ENCODE measurements around the gene TAB3. TPM values are rescaled to one million over a fixed set of nuclear protein-coding genes. Genes with fewer than 3 reads are reported as not detected.
"Not testable (repeated sequence)": the region's sequence is repeated elsewhere in the genome, so short reads cannot be mapped to it uniquely, and the experiment has no call there.

The TAB3 gene
- total RNA-seq, 1 donor from 2014 or later = 12.6 TPM

DNA sequence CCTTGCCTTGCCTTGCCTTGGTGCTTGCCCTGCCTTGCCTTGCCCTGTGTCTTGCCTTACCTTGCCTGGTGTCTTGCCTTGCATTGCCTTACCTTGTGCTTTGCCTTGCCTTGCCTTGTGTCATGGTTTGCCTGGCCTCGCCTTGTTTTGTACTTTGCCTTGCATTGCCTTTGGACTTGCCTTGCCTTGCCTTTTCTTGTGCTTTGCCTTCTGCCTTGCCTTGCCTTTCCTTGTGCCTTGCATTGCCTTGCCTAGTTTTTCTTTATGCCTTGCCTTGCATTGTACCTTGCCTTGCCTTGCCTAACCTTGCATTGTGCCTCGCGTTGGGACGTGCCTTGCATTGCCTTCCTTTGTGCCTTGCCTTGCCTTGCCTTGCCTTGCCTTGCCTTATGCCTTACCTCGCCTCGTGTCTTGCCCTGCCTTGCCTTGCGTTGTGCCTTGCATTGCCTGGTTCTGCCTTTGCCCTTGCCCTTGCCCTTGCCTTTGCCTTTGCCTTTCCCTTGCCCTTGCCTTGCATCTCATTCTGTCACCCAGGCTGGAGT is 82.8 kb downstream of the TAB3 start:
- Histone ChIP-seq H3K9me3 (replicated peaks) (no peaks in the 10 kb centered on the region), H3K4me3 (no peak overlapping the region), H3K27me3 (ENCODE audit: low read depth) (no peaks in the 10 kb centered on the region), H3K27ac (replicated peaks) (no peak overlapping the region), H3K4me1 (no peaks in the 10 kb centered on the region), H3K36me3 (no peaks in the 10 kb centered on the region)
- no peak for DNase-seq
- TF ChIP-seq CTCF (IDR thresholded peaks at IDR 0.05; ENCODE audit: borderline replicate concordance) = no peak
- intact Hi-C loops (cut with micrococcal nuclease) = no loop called here

DNA sequence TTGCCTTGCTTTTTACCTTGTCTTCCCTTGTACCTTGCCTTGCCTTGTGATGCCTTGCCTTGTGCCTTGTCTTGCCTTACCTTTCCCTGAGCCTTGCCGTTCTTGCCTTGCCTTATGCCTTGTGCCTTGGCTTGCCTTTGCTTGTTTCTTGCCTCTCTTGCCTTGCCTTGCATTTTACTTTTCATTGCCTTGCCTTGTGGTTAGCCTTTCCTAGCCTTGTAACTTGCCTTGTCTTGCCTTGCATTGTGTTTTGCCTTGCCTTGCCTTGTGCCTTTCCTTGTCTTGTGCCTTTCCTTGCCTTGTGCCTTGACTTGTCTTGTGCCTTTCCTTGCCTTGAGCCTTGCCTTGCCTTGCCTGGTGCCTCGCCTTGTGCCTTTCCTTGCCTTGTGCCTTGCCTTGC is 84.6 kb downstream of the TAB3 start:
- DNase-seq = no peak
- Histone ChIP-seq H3K36me3 (no peaks in the 10 kb centered on the region), H3K27ac (replicated peaks) (no peak overlapping the region), H3K4me3 (no peak overlapping the region), H3K27me3 (ENCODE audit: low read depth) (no peaks in the 10 kb centered on the region), H3K4me1 (no peaks in the 10 kb centered on the region), H3K9me3 (replicated peaks) (no peaks in the 10 kb centered on the region)
- TF ChIP-seq CTCF (IDR thresholded peaks at IDR 0.05; ENCODE audit: borderline replicate concordance) = no peak
- intact Hi-C loops (cut with micrococcal nuclease) = no loop called here

DNA sequence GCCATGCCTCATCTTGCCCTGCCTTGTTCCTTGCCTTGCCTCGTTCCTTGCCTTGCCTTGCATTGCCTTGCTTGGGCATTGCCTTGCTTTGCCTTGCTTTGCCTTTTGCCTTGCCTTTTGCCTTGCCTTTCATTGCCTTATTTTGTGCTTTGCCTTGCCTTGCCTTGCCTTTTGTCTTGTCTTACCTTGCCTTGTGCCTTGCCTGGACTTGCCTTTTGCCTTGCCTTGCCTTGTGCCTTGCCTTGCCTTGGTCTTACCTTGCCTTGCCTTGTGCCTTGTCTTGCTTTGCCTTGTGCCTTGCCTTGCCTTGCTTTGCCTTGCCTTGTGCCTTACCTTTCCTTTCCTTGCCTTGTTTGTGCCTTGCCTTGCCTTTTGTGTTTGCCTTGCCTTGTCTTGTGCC is 88.2 kb downstream of the TAB3 start:
- intact Hi-C loops (cut with micrococcal nuclease) = no loop called here
- Histone ChIP-seq H3K27ac (replicated peaks) (no peak overlapping the region), H3K27me3 (ENCODE audit: low read depth) (no peaks in the 10 kb centered on the region), H3K4me1 (no peaks in the 10 kb centered on the region), H3K9me3 (replicated peaks) (no peaks in the 10 kb centered on the region), H3K36me3 (no peaks in the 10 kb centered on the region), H3K4me3 (no peak overlapping the region)
- no peak for TF ChIP-seq CTCF (IDR thresholded peaks at IDR 0.05; ENCODE audit: borderline replicate concordance)
- no peak for DNase-seq

- H3K27me3 ChIP-seq (ENCODE audit: low read depth) = no peaks in the 10 kb centered on the region
- TF ChIP-seq CTCF (IDR thresholded peaks at IDR 0.05; ENCODE audit: borderline replicate concordance) = no peak
- no peaks in the 10 kb centered on the region for H3K9me3 ChIP-seq (replicated peaks)
- intact Hi-C loops (cut with micrococcal nuclease) = no loop called here
- no peaks in the 10 kb centered on the region for H3K36me3 ChIP-seq
- H3K27ac ChIP-seq (replicated peaks) = no peak overlapping the region
- no peak for DNase-seq
- no peak overlapping the region for H3K4me3 ChIP-seq
- H3K4me1 ChIP-seq = no peaks in the 10 kb centered on the region
Measured at GRCh38 chrX:30799327-30799726, 89.7 kb downstream of the TAB3 start.

DNA sequence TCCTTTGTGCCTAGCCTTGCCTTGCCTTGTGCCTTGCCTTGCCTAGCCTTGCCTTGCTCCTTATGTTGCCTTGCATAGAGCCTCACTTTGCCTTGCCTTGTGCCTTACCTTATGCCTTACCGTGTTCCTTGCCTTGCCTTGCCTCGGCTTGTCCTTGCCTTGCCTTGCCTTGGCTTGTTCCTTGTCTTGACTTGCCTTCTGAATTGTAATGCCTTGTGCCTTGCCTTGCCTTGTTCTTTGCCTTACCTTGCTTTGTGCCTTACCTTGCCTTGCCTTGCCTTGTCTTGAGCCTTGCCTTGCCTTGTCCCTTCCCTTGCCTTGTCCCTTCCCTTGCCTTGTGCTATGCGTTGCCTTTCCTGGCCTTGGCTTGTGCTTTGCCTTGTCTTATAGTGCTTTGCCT is 90.2 kb downstream of the TAB3 start:
- H3K4me3 ChIP-seq = no peak overlapping the region
- H3K36me3 ChIP-seq = no peaks in the 10 kb centered on the region
- no peaks in the 10 kb centered on the region for H3K9me3 ChIP-seq (replicated peaks)
- no peaks in the 10 kb centered on the region for H3K4me1 ChIP-seq
- H3K27ac ChIP-seq (replicated peaks) = no peak overlapping the region
- TF ChIP-seq CTCF (IDR thresholded peaks at IDR 0.05; ENCODE audit: borderline replicate concordance) = no peak
- intact Hi-C loops (cut with micrococcal nuclease) = no loop called here
- DNase-seq = no peak
- H3K27me3 ChIP-seq (ENCODE audit: low read depth) = no peaks in the 10 kb centered on the region

GRCh38 chrX:30797301-30797700 is 91.8 kb downstream of the TAB3 start:
- H3K4me3 ChIP-seq; intact Hi-C loops (cut with micrococcal nuclease); H3K27me3 ChIP-seq (ENCODE audit: low read depth); H3K9me3 ChIP-seq (replicated peaks); H3K27ac ChIP-seq (replicated peaks); H3K36me3 ChIP-seq; DNase-seq; H3K4me1 ChIP-seq: not testable (repeated sequence)
